Measurements from ENCODE around the gene YTHDC2. TPM values are rescaled to one million over a fixed set of nuclear protein-coding genes. Genes with fewer than 3 reads are reported as not detected.

YTHDC2 gene
- total RNA-seq, 1 donor from 2014 or later = 32.1 TPM

- DNase-seq (ENCODE audit: low read depth, low spot score) = no peak
- peaks cover 19% of the 10 kb centered on the region for H3K36me3 Mint-ChIP-seq (ENCODE audit: low read depth)
- no peak overlapping the region for H3K4me3 Mint-ChIP-seq
- peaks cover 5% of the 10 kb centered on the region for H3K4me1 Mint-ChIP-seq
- TF ChIP-seq, protein P1, sequence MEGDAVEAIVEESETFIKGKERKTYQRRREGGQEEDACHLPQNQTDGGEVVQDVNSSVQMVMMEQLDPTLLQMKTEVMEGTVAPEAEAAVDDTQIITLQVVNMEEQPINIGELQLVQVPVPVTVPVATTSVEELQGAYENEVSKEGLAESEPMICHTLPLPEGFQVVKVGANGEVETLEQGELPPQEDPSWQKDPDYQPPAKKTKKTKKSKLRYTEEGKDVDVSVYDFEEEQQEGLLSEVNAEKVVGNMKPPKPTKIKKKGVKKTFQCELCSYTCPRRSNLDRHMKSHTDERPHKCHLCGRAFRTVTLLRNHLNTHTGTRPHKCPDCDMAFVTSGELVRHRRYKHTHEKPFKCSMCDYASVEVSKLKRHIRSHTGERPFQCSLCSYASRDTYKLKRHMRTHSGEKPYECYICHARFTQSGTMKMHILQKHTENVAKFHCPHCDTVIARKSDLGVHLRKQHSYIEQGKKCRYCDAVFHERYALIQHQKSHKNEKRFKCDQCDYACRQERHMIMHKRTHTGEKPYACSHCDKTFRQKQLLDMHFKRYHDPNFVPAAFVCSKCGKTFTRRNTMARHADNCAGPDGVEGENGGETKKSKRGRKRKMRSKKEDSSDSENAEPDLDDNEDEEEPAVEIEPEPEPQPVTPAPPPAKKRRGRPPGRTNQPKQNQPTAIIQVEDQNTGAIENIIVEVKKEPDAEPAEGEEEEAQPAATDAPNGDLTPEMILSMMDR (conservative IDR thresholded peaks at IDR 0.05) = no peak
- H3K27ac Mint-ChIP-seq (ENCODE audit: unreplicated experiment) = no peak overlapping the region
- no peaks in the 10 kb centered on the region for H3K27me3 Mint-ChIP-seq (ENCODE audit: low read depth)
- no peaks in the 10 kb centered on the region for H3K9me3 Mint-ChIP-seq
These were observed 38.6 kb downstream of the YTHDC2 start for GRCh38 chr5:113552137-113552536.

GRCh38 chr5:113552620-113553019 lies 39.1 kb downstream of the YTHDC2 start:
- TF ChIP-seq, protein P1 (conservative IDR thresholded peaks at IDR 0.05) = no peak

GRCh38 chr5:113562828-113563400 lies 49.4 kb downstream of the YTHDC2 start:
- H3K27me3 Mint-ChIP-seq (ENCODE audit: low read depth) = no peaks in the 10 kb centered on the region
- peaks cover 28% of the 10 kb centered on the region for H3K36me3 Mint-ChIP-seq (ENCODE audit: low read depth)
- TF ChIP-seq, protein P1 (conservative IDR thresholded peaks at IDR 0.05) = no peak
- H3K4me1 Mint-ChIP-seq = no peaks in the 10 kb centered on the region
- no peaks in the 10 kb centered on the region for H3K9me3 Mint-ChIP-seq
- no peak for DNase-seq (ENCODE audit: low read depth, low spot score)
- H3K27ac Mint-ChIP-seq (ENCODE audit: unreplicated experiment) = no peak overlapping the region
- no peak overlapping the region for H3K4me3 Mint-ChIP-seq

More at GRCh38 chr5:113552620-113553019, 39.1 kb downstream of the YTHDC2 start:
- Mint-ChIP-seq H3K4me3 (no peak overlapping the region), H3K36me3 (ENCODE audit: low read depth) (peaks cover 16% of the 10 kb centered on the region), H3K27me3 (ENCODE audit: low read depth) (no peaks in the 10 kb centered on the region), H3K27ac (ENCODE audit: unreplicated experiment) (no peak overlapping the region), H3K9me3 (no peaks in the 10 kb centered on the region), H3K4me1 (peaks cover 5% of the 10 kb centered on the region)
- DNase-seq (ENCODE audit: low read depth, low spot score) = no peak

DNA sequence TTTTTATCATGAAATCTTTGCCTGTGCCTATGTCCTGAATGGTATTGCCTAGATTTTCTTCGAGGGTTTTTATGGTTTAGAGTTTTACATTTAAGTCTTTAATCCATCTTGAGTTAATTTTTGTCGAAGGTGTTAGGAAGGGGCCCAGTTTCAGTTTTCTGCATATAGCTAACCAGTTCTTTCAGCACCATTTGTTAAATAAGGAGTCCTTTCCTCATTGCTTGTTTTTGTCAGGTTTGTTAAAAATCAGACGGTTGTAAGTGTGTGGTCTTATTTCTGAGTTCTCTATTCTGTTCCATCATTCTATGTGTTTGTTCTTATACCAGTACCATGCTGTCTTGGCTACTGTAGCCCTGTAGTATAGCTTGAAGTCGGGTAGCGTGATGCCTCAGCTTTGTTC lies 55.9 kb downstream of the YTHDC2 start:
- H3K36me3 Mint-ChIP-seq (ENCODE audit: low read depth) = peaks cover 63% of the 10 kb centered on the region

DNA sequence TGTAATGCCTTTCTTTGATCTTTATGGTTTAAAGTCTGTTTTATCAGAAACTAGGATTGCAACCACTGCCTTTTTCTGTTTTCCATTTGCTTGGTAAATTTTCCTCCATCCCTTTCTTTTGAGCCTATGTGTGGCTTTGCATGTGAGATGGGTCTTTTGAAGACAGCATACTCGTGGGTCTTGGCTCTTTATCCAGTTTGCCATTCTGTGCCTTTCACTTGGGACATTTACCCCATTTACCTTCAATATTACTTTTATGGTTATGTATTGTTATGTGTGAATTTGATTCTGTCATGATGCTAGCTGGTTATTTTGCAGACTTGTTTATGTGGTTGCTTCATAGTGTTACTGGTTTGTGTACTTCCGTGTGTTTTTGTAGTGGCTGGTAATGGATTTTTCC lies 59.2 kb downstream of the YTHDC2 start:
- Mint-ChIP-seq H3K27me3 (ENCODE audit: low read depth) (no peaks in the 10 kb centered on the region), H3K9me3 (peaks cover 13% of the 10 kb centered on the region), H3K4me3 (no peak overlapping the region), H3K4me1 (no peaks in the 10 kb centered on the region), H3K36me3 (ENCODE audit: low read depth) (peaks cover 69% of the 10 kb centered on the region), H3K27ac (ENCODE audit: unreplicated experiment) (no peak overlapping the region)
- TF ChIP-seq, protein P1 (conservative IDR thresholded peaks at IDR 0.05) = no peak
- DNase-seq (ENCODE audit: low read depth, low spot score) = no peak

More for the DNA sequence above, 55.9 kb downstream of the YTHDC2 start:
- Mint-ChIP-seq H3K27ac (ENCODE audit: unreplicated experiment) (no peak overlapping the region), H3K4me3 (no peak overlapping the region), H3K9me3 (peaks cover 13% of the 10 kb centered on the region), H3K27me3 (ENCODE audit: low read depth) (no peaks in the 10 kb centered on the region), H3K4me1 (no peaks in the 10 kb centered on the region)
- TF ChIP-seq, protein P1 (conservative IDR thresholded peaks at IDR 0.05) = no peak
- no peak for DNase-seq (ENCODE audit: low read depth, low spot score)
